HEK293 (cell line): ENCODE data around the gene PTPRCAP.

Experiments
- CTCF ChIA-PET: fragments of 350-600 bp; formaldehyde crosslinking; extraction: SDS; loops from one replicate; lab custom pipeline; 2021; ENCODE audit warnings: antibody characterized with exemption; lab: Yijun Ruan, JAX
- POLR2A ChIA-PET: fragments of 300-600 bp; formaldehyde crosslinking; extraction: SDS; loops from one replicate; lab custom pipeline; 2020; ENCODE audit warnings: antibody characterized with exemption, inconsistent platforms; lab: Yijun Ruan, JAX
- H3K27ac ChIP-seq: fragments of 200-500 bp; sonication (Bioruptor generic); 2 replicates; pipeline ENCODE4 v1.5.1; 2014; ENCODE audit warnings: low read depth, low read length, control low read depth, inconsistent platforms; ENCODE audit errors: extremely low read depth
- H3K36me3 ChIP-seq, 2 experiments: fragments of 200-500 bp in 1 of 2; sonication (Bioruptor generic) in 1 of 2; 1 replicate in 1 of 2; 2 replicates in 1 of 2; pipeline ENCODE4 v1.5.1; 2014 to 2017; ENCODE audit warnings: inconsistent platforms in 2 of 2, low read length in 2 of 2; ENCODE audit not compliant: control insufficient read depth in 2 of 2, insufficient read depth in 1 of 2
- H3K4me1 ChIP-seq: fragments of 200-500 bp; sonication (Bioruptor generic); 2 replicates; pipeline ENCODE4 v1.5.1; 2014; ENCODE audit warnings: mild to moderate bottlenecking, low read length, inconsistent platforms; ENCODE audit not compliant: control insufficient read depth, insufficient read depth
- H3K4me3 ChIP-seq: 2 replicates; pipeline ENCODE4 v1.5.1; 2011; ENCODE audit warnings: low read depth, mild to moderate bottlenecking, control low read depth, low read length, moderate library complexity
- H3K9me3 ChIP-seq: fragments of 200-500 bp; sonication (Bioruptor generic); 2 replicates; pipeline ENCODE4 v1.5.1; 2014; ENCODE audit warnings: low read depth, low read length, inconsistent platforms; ENCODE audit not compliant: control insufficient read depth, insufficient read depth
- HOXC10 ChIP-seq: sonication (generic); formaldehyde crosslinking; IDR thresholded peaks from 2 replicates; pipeline ENCODE4 v1.8.1; 2023; ENCODE audit warnings: mild to moderate bottlenecking, missing genetic modification reagents
- HOXD13 ChIP-seq: sonication (generic); formaldehyde crosslinking; IDR thresholded peaks from 2 replicates; pipeline ENCODE4 v1.8.0; 2022; ENCODE audit warnings: missing genetic modification reagents, borderline replicate concordance
- MYNN ChIP-seq: fragments of 450-650 bp; formaldehyde crosslinking; IDR thresholded peaks from 2 replicates; pipeline ENCODE4 v1.5.1; 2016; ENCODE audit warnings: missing biosample characterization, missing genetic modification characterization, borderline replicate concordance
- OVOL3 ChIP-seq: fragments of 450-650 bp; formaldehyde crosslinking; IDR thresholded peaks from 2 replicates; pipeline ENCODE4 v1.5.1; 2016; ENCODE audit warnings: missing biosample characterization, missing genetic modification characterization
- SCRT1 ChIP-seq: fragments of 450-650 bp; formaldehyde crosslinking; IDR thresholded peaks from 2 replicates; pipeline ENCODE4 v1.5.1; 2016; ENCODE audit warnings: missing biosample characterization, missing genetic modification characterization, borderline replicate concordance
- SP2 ChIP-seq: fragments of 450-650 bp; formaldehyde crosslinking; IDR thresholded peaks from 2 replicates; pipeline ENCODE4 v1.5.1; 2016; ENCODE audit warnings: missing biosample characterization, missing genetic modification characterization
- ZBTB49 ChIP-seq: fragments of 450-650 bp; formaldehyde crosslinking; IDR thresholded peaks from 2 replicates; pipeline ENCODE4 v1.5.1; 2016; ENCODE audit warnings: missing biosample characterization, missing genetic modification characterization, low read depth
- ZFP37 ChIP-seq: fragments of 450-650 bp; formaldehyde crosslinking; IDR thresholded peaks from 2 replicates; pipeline ENCODE4 v1.5.1; 2016; ENCODE audit warnings: missing biosample characterization, missing genetic modification characterization
- ZNF121 ChIP-seq: fragments of 450-650 bp; formaldehyde crosslinking; IDR thresholded peaks from 2 replicates; pipeline ENCODE4 v1.5.1; 2016; ENCODE audit warnings: missing biosample characterization, missing genetic modification characterization
- ZNF140 ChIP-seq: fragments of 450-650 bp; formaldehyde crosslinking; IDR thresholded peaks from 2 replicates; pipeline ENCODE4 v1.5.1; 2016; ENCODE audit warnings: missing biosample characterization, missing genetic modification characterization
- ZNF26 ChIP-seq: fragments of 450-650 bp; formaldehyde crosslinking; IDR thresholded peaks from 2 replicates; pipeline ENCODE4 v1.5.1; 2016; ENCODE audit warnings: missing biosample characterization, missing genetic modification characterization
- ZNF292 ChIP-seq: fragments of 450-650 bp; formaldehyde crosslinking; IDR thresholded peaks from 2 replicates; pipeline ENCODE4 v1.5.1; 2016; ENCODE audit warnings: low read depth, missing biosample characterization, missing genetic modification characterization, borderline replicate concordance
- ZNF311 ChIP-seq: fragments of 450-650 bp; formaldehyde crosslinking; IDR thresholded peaks from 2 replicates; pipeline ENCODE4 v1.5.1; 2017; ENCODE audit warnings: missing biosample characterization, missing genetic modification characterization, borderline replicate concordance
- ZNF350 ChIP-seq: fragments of 450-650 bp; formaldehyde crosslinking; IDR thresholded peaks from 2 replicates; pipeline ENCODE4 v1.5.0; 2017; ENCODE audit warnings: missing biosample characterization, mild to moderate bottlenecking, missing genetic modification characterization
- ZNF521 ChIP-seq: fragments of 450-650 bp; formaldehyde crosslinking; IDR thresholded peaks from 2 replicates; pipeline ENCODE4 v1.5.1; 2017; ENCODE audit warnings: missing biosample characterization, mild to moderate bottlenecking, missing genetic modification characterization
- ZNF548 ChIP-seq: fragments of 450-650 bp; formaldehyde crosslinking; IDR thresholded peaks from 2 replicates; pipeline ENCODE4 v1.5.1; 2016; ENCODE audit warnings: missing biosample characterization, missing genetic modification characterization
- ZNF600 ChIP-seq: fragments of 450-650 bp; formaldehyde crosslinking; IDR thresholded peaks from 2 replicates; pipeline ENCODE4 v1.5.1; 2016; ENCODE audit warnings: missing biosample characterization, missing genetic modification characterization
- ZNF677 ChIP-seq: fragments of 450-650 bp; IDR thresholded peaks from 2 replicates; pipeline ENCODE4 v1.5.0; 2018; ENCODE audit warnings: missing biosample characterization, mild to moderate bottlenecking, missing genetic modification characterization, moderate library complexity
- ZNF76 ChIP-seq: fragments of 450-650 bp; formaldehyde crosslinking; IDR thresholded peaks from 2 replicates; pipeline ENCODE4; 2016; ENCODE audit warnings: low read depth, missing biosample characterization, missing genetic modification characterization, borderline replicate concordance
- ZNF792 ChIP-seq: fragments of 450-650 bp; formaldehyde crosslinking; IDR thresholded peaks from 2 replicates; pipeline ENCODE4 v1.5.1; 2016; ENCODE audit warnings: missing biosample characterization, missing genetic modification characterization
- ZNF830 ChIP-seq: fragments of 450-650 bp; IDR thresholded peaks from 2 replicates; pipeline ENCODE4 v1.5.0; 2018; ENCODE audit warnings: missing biosample characterization, missing genetic modification characterization, low read depth, mild to moderate bottlenecking, moderate library complexity

PTPRCAP gene

GRCh38 chr11:67448220-67448609 is 10.7 kb upstream of the PTPRCAP start:
- TF ChIP-seq MYNN: no peak
- no peak for TF ChIP-seq ZNF521 (tag by site-specific recombination)
- TF ChIP-seq ZNF600 (tag by site-specific recombination): no peak
- no peak for TF ChIP-seq ZBTB49 (tag by site-specific recombination)
- no peak for TF ChIP-seq ZNF292 (tag by site-specific recombination)
- no peak for TF ChIP-seq HOXC10
- no peak for TF ChIP-seq ZFP37 (tag by site-specific recombination)
- TF ChIP-seq HOXD13 (CRISPR knock-in tag): no peak
- no peak for TF ChIP-seq ZNF548 (tag by site-specific recombination)
- TF ChIP-seq OVOL3 (tag by site-specific recombination): no peak
- no peak for TF ChIP-seq ZNF311 (tag by site-specific recombination)
- no peak for TF ChIP-seq ZNF677 (tag by site-specific recombination)
- no peak for TF ChIP-seq ZNF140
- no peak for TF ChIP-seq SCRT1 (tag by site-specific recombination)
- TF ChIP-seq ZNF350: no peak
- no peak for TF ChIP-seq ZNF26
- TF ChIP-seq ZNF76 (tag by site-specific recombination): no peak
- no peak for TF ChIP-seq SP2 (tag by site-specific recombination)
- no peak for TF ChIP-seq ZNF830 (tag by site-specific recombination)
- no peak for TF ChIP-seq ZNF121 (tag by site-specific recombination)
- H3K27ac ChIP-seq: no peak overlapping the region
- H3K36me3 ChIP-seq: no peaks in the 10 kb centered on the region
- H3K9me3 ChIP-seq: no peaks in the 10 kb centered on the region
- no peaks in the 10 kb centered on the region for H3K4me1 ChIP-seq
- ChIA-PET POLR2A (interaction anchor here (0.6 kb wide), 1 partner anchor 9 kb away, joined by 4 read pairs; no protein-coding TSS in a partner anchor), CTCF (no interaction called here)
- no peak overlapping the region for H3K4me3 ChIP-seq

GRCh38 chr11:67445515-67445914 is 8.0 kb upstream of the PTPRCAP start:
- H3K4me1 ChIP-seq: no peaks in the 10 kb centered on the region
- CTCF ChIA-PET: no interaction called here
- POLR2A ChIA-PET: no interaction called here
- H3K9me3 ChIP-seq: no peaks in the 10 kb centered on the region
- H3K4me3 ChIP-seq: no peak overlapping the region
- no peak overlapping the region for H3K27ac ChIP-seq
- peaks cover 0 to 18% of the 10 kb centered on the region in 2 experiments; a peak in 1 of 3 replicates for H3K36me3 ChIP-seq
- TF ChIP-seq ZNF121 (tag by site-specific recombination) (peak; percentile 81), ZNF792 (tag by site-specific recombination) (no peak)
